ENCODE data around the gene CSGALNACT2. TPM values are rescaled to one million over a fixed set of nuclear protein-coding genes. Genes with fewer than 3 reads are reported as not detected.
"Not testable (repeated sequence)": the region's sequence is repeated elsewhere in the genome, so short reads cannot be mapped to it uniquely, and the experiment has no call there.

Gene CSGALNACT2
- total RNA-seq, 2 donors from 2014 or later = 31.4 to 41.3 TPM

- no peak for ATAC-seq
- H3K9me3 Mint-ChIP-seq = no peaks in the 10 kb centered on the region
- H3K4me3 Mint-ChIP-seq = no peak overlapping the region
- H3K36me3 Mint-ChIP-seq = peaks cover 4% of the 10 kb centered on the region
- DNase-seq (ENCODE audit: low spot score) = no peak
- no peaks in the 10 kb centered on the region for H3K27me3 Mint-ChIP-seq
- peaks cover 58% of the 10 kb centered on the region in 2 donors for H3K4me1 Mint-ChIP-seq (ENCODE audit: low read depth in 2 of 2)
- H3K27ac Mint-ChIP-seq = no peak overlapping the region
Observed at GRCh38 chr10:43134126-43134905, 3.9 kb upstream of the CSGALNACT2 start.

- Mint-ChIP-seq H3K4me3 (no peak overlapping the region), H3K27me3 (no peaks in the 10 kb centered on the region), H3K27ac (peak overlapping the region; percentile 90 to 92), H3K36me3 (peaks cover 4% of the 10 kb centered on the region), H3K9me3 (no peaks in the 10 kb centered on the region), H3K4me1 (ENCODE audit: low read depth in 2 of 2) (peaks cover 58 to 60% of the 10 kb centered on the region in 2 donors)
- no peak for DNase-seq (ENCODE audit: low spot score)
- no peak for ATAC-seq
Observed at GRCh38 chr10:43135064-43135463, 3.2 kb upstream of the CSGALNACT2 start.

- Mint-ChIP-seq H3K9me3 (no peaks in the 10 kb centered on the region), H3K4me1 (ENCODE audit: low read depth in 2 of 2) (peaks cover 59 to 61% of the 10 kb centered on the region in 2 donors), H3K4me3 (peak overlapping the region; percentile 91), H3K27ac (peak overlapping the region; percentile 90 to 92), H3K36me3 (peaks cover 4% of the 10 kb centered on the region), H3K27me3 (no peaks in the 10 kb centered on the region)
- ATAC-seq (no peak), DNase-seq (ENCODE audit: low spot score) (no peak)
Observed at GRCh38 chr10:43135656-43136055, 2.6 kb upstream of the CSGALNACT2 start.

- Mint-ChIP-seq H3K27me3 (no peaks in the 10 kb centered on the region), H3K27ac (peak overlapping the region; percentile 90 to 92)
- DNase-seq (ENCODE audit: low spot score) = no peak
Observed at GRCh38 chr10:43136432-43136831, 1.8 kb upstream of the CSGALNACT2 start.

GRCh38 chr10:43136995-43137716 lies 1.1 kb upstream of the CSGALNACT2 start:
- Mint-ChIP-seq H3K4me1 (ENCODE audit: low read depth in 2 of 2) (peaks cover 53 to 62% of the 10 kb centered on the region in 2 donors), H3K4me3 (peak overlapping the region; percentile 91), H3K36me3 (peaks cover 4% of the 10 kb centered on the region), H3K9me3 (no peaks in the 10 kb centered on the region), H3K27ac (peak overlapping the region; percentile 90 to 92), H3K27me3 (no peaks in the 10 kb centered on the region)
- DNase-seq (ENCODE audit: low spot score) (no peak), ATAC-seq (no peak)

More at GRCh38 chr10:43136432-43136831, 1.8 kb upstream of the CSGALNACT2 start:
- Mint-ChIP-seq H3K4me1 (ENCODE audit: low read depth in 2 of 2) (peaks cover 55 to 61% of the 10 kb centered on the region in 2 donors), H3K36me3 (peaks cover 4% of the 10 kb centered on the region), H3K4me3 (peak overlapping the region; percentile 91), H3K9me3 (no peaks in the 10 kb centered on the region)
- no peak for ATAC-seq

- Mint-ChIP-seq H3K27me3 (no peaks in the 10 kb centered on the region), H3K4me3 (peak overlapping the region; percentile 91), H3K27ac (peak overlapping the region; percentile 90 to 92), H3K4me1 (ENCODE audit: low read depth in 2 of 2) (peaks cover 58 to 66% of the 10 kb centered on the region in 2 donors), H3K9me3 (no peaks in the 10 kb centered on the region), H3K36me3 (peaks cover 4% of the 10 kb centered on the region)
- DNase-seq (ENCODE audit: low spot score) = no peak
- peak; percentile 43 for ATAC-seq
Observed at GRCh38 chr10:43137717-43138020, 576 bp upstream of the CSGALNACT2 start.

- Mint-ChIP-seq H3K4me1 (ENCODE audit: low read depth in 2 of 2) (peaks cover 54 to 68% of the 10 kb centered on the region in 2 donors), H3K27me3 (no peaks in the 10 kb centered on the region), H3K9me3 (no peaks in the 10 kb centered on the region), H3K27ac (peak overlapping the region; percentile 90 to 92), H3K4me3 (peak overlapping the region; percentile 91), H3K36me3 (peaks cover 4% of the 10 kb centered on the region)
- ATAC-seq (peak; percentile 66 to 74), DNase-seq (ENCODE audit: low spot score) (no peak)
Observed at GRCh38 chr10:43138757-43139241, 554 bp downstream of the CSGALNACT2 start.

GRCh38 chr10:43141421-43141820 lies 3.2 kb downstream of the CSGALNACT2 start:
- ATAC-seq (no peak), DNase-seq (ENCODE audit: low spot score) (no peak)
- Mint-ChIP-seq H3K9me3 (no peaks in the 10 kb centered on the region), H3K36me3 (peaks cover 4% of the 10 kb centered on the region), H3K27me3 (no peaks in the 10 kb centered on the region), H3K27ac (peak overlapping the region; percentile 5 to 90), H3K4me3 (no peak overlapping the region), H3K4me1 (ENCODE audit: low read depth in 2 of 2) (peaks cover 50 to 64% of the 10 kb centered on the region in 2 donors)

GRCh38 chr10:43145311-43145710 lies 7.1 kb downstream of the CSGALNACT2 start:
- Mint-ChIP-seq H3K4me1 (ENCODE audit: low read depth in 2 of 2) (peaks cover 58 to 69% of the 10 kb centered on the region in 2 donors), H3K27ac (peak overlapping the region in 1 of 2 donors; percentile 61), H3K36me3 (no peaks in the 10 kb centered on the region), H3K9me3 (no peaks in the 10 kb centered on the region), H3K4me3 (no peak overlapping the region), H3K27me3 (no peaks in the 10 kb centered on the region)
- DNase-seq (ENCODE audit: low spot score) (no peak), ATAC-seq (no peak)

- not testable (repeated sequence) for H3K36me3 Mint-ChIP-seq, ATAC-seq
- H3K27ac Mint-ChIP-seq = peak overlapping the region in 1 of 2 donors; percentile 61
Observed at GRCh38 chr10:43145936-43146335, 7.7 kb downstream of the CSGALNACT2 start.

GRCh38 chr10:43151371-43151770 lies 13.1 kb downstream of the CSGALNACT2 start:
- H3K4me1 Mint-ChIP-seq (ENCODE audit: low read depth in 2 of 2) = peaks cover 52 to 59% of the 10 kb centered on the region in 2 donors
- DNase-seq (ENCODE audit: low spot score) (no peak), ATAC-seq (no peak)
- H3K27ac Mint-ChIP-seq = peak overlapping the region; percentile 5 to 45
- peak overlapping the region; percentile 48 for H3K4me3 Mint-ChIP-seq
- H3K27me3 Mint-ChIP-seq = no peaks in the 10 kb centered on the region
- H3K9me3 Mint-ChIP-seq = no peaks in the 10 kb centered on the region
- H3K36me3 Mint-ChIP-seq = no peaks in the 10 kb centered on the region

More at GRCh38 chr10:43145936-43146335, 7.7 kb downstream of the CSGALNACT2 start:
- not testable (repeated sequence) for H3K27me3 Mint-ChIP-seq; H3K4me3 Mint-ChIP-seq; DNase-seq (ENCODE audit: low spot score); H3K9me3 Mint-ChIP-seq
- H3K4me1 Mint-ChIP-seq (ENCODE audit: low read depth in 2 of 2) = peaks cover 59 to 69% of the 10 kb centered on the region in 2 donors

- Mint-ChIP-seq H3K36me3 (peaks cover 6% of the 10 kb centered on the region), H3K4me1 (ENCODE audit: low read depth in 2 of 2) (peaks cover 47 to 53% of the 10 kb centered on the region in 2 donors)
Observed at GRCh38 chr10:43153901-43154300, 15.7 kb downstream of the CSGALNACT2 start.

GRCh38 chr10:43155221-43155620 lies 17.0 kb downstream of the CSGALNACT2 start:
- Mint-ChIP-seq H3K9me3 (no peaks in the 10 kb centered on the region), H3K27ac (no peak overlapping the region), H3K27me3 (no peaks in the 10 kb centered on the region), H3K4me1 (ENCODE audit: low read depth in 2 of 2) (peaks cover 45 to 53% of the 10 kb centered on the region in 2 donors), H3K36me3 (peaks cover 6% of the 10 kb centered on the region), H3K4me3 (no peak overlapping the region)
- DNase-seq (ENCODE audit: low spot score) (no peak), ATAC-seq (no peak)

More at GRCh38 chr10:43153901-43154300, 15.7 kb downstream of the CSGALNACT2 start:
- H3K9me3 Mint-ChIP-seq = no peaks in the 10 kb centered on the region
- no peaks in the 10 kb centered on the region for H3K27me3 Mint-ChIP-seq
- H3K4me3 Mint-ChIP-seq = no peak overlapping the region
- ATAC-seq (no peak), DNase-seq (ENCODE audit: low spot score) (no peak)
- no peak overlapping the region for H3K27ac Mint-ChIP-seq

- DNase-seq (ENCODE audit: low spot score) (no peak), ATAC-seq (no peak)
- Mint-ChIP-seq H3K27ac (peak overlapping the region in 1 of 2 donors; percentile 28), H3K4me3 (no peak overlapping the region), H3K4me1 (ENCODE audit: low read depth in 2 of 2) (peaks cover 41 to 51% of the 10 kb centered on the region in 2 donors), H3K36me3 (peaks cover 6% of the 10 kb centered on the region), H3K9me3 (no peaks in the 10 kb centered on the region), H3K27me3 (no peaks in the 10 kb centered on the region)
Observed at GRCh38 chr10:43155741-43156140, 17.5 kb downstream of the CSGALNACT2 start.
